Measurements from ENCODE around the gene DNAI1.

Gene DNAI1

DNA sequence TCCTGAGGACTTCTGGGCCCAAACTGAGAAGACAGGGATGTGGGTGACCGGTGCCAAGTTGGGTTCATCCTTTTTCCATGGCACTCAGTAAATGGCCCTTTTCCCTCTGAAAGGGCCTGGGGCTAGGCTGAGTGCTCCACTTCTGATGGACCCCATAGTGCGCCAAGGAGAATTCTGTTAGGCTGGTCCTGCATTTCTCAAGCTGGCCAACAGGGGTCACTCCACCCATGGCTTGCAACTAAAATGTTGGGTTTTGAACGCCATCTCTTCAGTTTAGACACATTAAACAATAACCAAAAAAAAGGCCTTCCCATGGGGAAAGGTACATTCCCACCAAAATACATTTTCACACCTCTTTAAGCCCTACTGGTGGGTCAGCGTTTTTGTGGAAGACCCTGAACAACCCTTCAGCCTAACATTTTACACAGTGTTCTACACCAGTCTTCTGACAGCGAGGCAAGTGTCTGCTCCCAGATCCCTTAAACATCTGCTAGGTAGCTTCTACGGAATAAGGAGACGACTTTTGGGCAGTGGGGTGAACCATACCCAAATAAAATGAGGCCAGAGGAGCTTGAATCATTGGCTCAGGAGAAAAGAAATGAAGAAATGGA lies 103.6 kb downstream of the DNAI1 start:
- in situ Hi-C loops (cut with HindIII; ENCODE audit: low pct_ligation_motif_present, low pct_unique_long_range_greater_than_20kb, low sequenced_read_pairs) = no loop called here
- DNase-seq = no peak

DNA sequence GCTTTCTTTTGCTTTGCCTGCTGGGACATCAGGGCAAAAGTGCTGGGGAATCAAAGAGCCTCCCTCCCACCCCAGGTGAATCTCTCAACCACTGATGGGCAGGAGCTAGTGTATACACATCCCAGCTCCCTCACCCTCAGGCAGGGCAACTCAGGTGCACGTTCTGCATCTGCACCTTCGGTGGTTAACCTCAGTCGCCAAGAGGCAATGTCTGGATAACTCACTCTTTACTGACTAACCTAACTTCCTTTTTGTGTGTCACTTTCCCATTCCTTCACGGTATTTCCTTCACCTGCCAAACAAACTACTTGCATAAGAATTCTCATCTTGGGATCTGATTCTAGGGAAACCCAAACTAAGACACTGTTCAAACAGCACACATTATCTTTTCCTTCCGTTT lies 104.7 kb downstream of the DNAI1 start:
- in situ Hi-C loops (cut with HindIII; ENCODE audit: low pct_ligation_motif_present, low pct_unique_long_range_greater_than_20kb, low sequenced_read_pairs) = no loop called here

DNA sequence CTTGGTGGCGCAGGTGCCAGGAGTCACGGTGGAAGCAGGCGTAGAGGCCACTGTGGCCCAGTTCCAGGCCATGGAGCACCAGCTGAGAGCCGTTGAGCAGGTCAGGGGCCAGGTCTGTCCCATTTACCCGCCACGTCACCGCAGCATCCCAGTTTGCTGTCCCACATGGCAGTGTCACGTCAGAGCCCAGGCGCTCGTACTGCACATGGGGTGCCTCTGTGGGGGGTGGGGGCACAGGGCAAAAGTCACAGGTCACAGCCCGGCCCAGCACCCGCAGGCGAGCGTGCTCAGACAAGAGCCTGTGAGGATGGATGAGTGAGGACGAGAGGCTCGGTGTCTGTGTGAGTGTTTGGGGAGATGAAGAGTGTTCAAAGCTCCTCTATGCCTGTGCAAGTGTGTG lies 106.0 kb downstream of the DNAI1 start:
- in situ Hi-C loops (cut with HindIII; ENCODE audit: low pct_ligation_motif_present, low pct_unique_long_range_greater_than_20kb, low sequenced_read_pairs) = no loop called here
- no peak for DNase-seq

More for the DNA sequence above, 104.7 kb downstream of the DNAI1 start:
- no peak for DNase-seq

DNA sequence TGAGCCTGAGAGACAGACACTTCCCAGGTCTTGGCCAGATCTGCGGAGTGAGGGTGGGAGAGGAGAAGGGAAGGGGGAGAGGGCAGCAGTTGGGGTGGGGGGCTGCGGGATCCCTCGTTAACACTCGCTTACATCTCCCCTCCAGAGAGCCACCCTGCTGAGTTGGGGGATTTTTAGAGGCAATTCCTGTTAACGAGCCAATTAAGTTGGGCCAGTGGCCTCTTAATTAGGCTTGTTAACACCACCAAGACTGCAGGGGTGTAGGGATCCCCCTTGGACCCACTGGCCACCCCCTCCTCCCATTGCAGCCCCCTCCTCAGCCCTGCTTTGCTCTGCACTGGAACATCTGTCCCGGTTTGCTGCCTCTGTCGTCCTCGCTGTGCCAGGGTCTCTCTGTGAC lies 107.3 kb downstream of the DNAI1 start:
- in situ Hi-C loops (cut with HindIII; ENCODE audit: low pct_ligation_motif_present, low pct_unique_long_range_greater_than_20kb, low sequenced_read_pairs) = no loop called here
- DNase-seq = no peak

DNA sequence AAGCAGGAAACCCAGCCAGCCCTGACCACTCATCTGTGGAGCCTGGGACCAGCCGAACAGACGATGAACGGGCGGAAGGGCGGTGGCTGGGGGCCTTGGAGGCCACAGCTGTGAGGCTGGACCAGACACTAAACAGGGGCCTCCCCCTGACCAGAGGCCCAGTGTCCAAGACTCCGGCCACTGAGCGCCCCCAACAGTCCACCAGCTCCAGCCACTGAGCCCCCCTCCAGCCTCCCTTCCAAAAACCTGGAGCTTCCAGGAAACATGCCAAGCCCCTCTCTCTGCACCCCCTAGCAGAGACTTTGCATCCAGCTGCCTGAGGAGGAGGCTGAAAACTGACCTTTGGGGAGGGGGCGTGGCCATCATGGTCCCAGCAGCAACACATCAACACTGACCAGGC lies 107.7 kb downstream of the DNAI1 start:
- DNase-seq = no peak
- in situ Hi-C loops (cut with HindIII; ENCODE audit: low pct_ligation_motif_present, low pct_unique_long_range_greater_than_20kb, low sequenced_read_pairs) = no loop called here

DNA sequence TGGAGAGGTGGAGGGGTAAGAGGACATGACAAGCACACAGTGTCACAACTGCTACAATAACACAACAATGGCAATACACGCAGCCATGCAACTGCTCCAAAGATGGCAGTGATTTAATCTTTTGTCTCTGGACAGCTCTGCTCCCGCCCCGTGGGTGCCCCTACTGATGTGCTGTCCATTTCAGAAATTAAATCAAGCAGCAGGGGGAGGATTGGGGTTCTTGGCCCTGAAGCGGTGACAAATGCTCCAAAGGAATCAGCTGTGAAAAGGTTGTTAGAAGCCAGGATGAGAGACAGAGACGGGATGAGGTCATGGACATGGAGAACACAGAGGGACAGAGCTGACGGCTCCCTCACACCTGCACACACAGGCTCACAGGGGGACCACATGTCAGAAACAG lies 108.4 kb downstream of the DNAI1 start:
- in situ Hi-C loops (cut with HindIII; ENCODE audit: low pct_ligation_motif_present, low pct_unique_long_range_greater_than_20kb, low sequenced_read_pairs) = no loop called here
- no peak for DNase-seq

DNA sequence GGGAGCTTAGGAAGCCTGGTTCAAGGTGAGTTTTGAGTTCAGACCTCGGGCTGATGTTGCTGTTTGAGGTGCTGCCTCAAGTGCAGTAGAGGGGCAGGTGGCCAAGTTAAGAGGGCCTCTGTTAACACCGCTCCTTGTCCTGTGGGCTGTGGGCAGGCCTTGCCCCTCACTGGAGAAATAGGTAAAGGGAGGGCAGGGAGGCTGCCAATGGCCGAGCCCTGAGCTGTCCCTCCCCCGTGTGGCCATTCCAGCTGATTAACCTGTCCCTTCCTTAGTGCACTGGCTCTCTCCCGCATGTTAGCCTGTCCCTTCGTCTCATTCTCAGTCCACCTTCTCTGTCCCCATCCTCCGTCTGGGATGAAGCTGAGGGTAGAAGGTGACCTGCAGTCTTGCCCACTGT lies 109.5 kb downstream of the DNAI1 start:
- in situ Hi-C loops (cut with HindIII; ENCODE audit: low pct_ligation_motif_present, low pct_unique_long_range_greater_than_20kb, low sequenced_read_pairs) = no loop called here
- DNase-seq = no peak

DNA sequence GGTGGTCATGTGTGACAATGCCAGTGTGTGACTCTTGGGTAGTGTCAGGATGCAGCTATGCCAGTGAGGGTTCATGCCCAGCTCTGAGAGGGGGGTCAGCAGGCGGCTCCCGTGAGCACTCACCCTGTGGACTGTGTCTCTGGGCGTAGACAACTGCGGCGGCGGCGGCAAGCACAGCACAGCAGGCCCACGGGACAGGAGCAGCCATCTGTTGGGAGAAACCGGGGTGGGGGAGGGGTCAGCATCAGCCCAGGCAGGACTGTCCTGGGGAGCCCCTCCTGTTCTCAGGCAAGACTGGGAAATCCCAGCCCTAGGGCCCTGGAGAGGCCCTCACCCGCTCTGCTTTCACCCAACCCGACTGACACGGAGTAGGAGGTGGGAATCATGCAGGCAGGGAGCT lies 110.2 kb downstream of the DNAI1 start:
- no peak for DNase-seq

DNA sequence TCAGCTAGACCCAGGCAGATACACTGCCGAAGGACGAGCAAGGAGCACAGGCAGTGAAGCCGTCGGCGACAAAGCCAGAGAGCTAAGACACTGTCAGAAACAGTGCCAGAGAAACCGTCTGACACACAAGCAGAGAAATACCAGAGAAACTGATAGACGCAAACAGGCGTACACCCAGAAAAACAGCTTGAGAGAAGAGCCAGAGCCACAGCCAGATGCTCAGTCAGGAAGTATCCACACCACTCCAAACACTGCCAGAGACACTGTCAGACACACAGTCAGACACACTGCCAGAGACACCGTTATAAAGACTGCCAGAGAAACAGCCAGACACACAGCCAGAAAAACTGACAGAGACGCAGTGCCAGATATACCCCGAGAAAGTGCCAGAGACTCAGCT lies 111.8 kb downstream of the DNAI1 start:
- DNase-seq = no peak
- in situ Hi-C loops (cut with HindIII; ENCODE audit: low pct_ligation_motif_present, low pct_unique_long_range_greater_than_20kb, low sequenced_read_pairs) = no loop called here

More for the DNA sequence above, 110.2 kb downstream of the DNAI1 start:
- in situ Hi-C loops (cut with HindIII; ENCODE audit: low pct_ligation_motif_present, low pct_unique_long_range_greater_than_20kb, low sequenced_read_pairs) = no loop called here
